SIG-M5 (cell line): Measurements from ENCODE around the gene THOP1.
A peak's percentile ranks its signal among the peaks of the same experiment; 100 is the strongest.

Experiments
- DNase-seq: peaks from one replicate; lab custom pipeline; 2025; lab: John Stamatoyannopoulos, UW

The THOP1 gene

DNA sequence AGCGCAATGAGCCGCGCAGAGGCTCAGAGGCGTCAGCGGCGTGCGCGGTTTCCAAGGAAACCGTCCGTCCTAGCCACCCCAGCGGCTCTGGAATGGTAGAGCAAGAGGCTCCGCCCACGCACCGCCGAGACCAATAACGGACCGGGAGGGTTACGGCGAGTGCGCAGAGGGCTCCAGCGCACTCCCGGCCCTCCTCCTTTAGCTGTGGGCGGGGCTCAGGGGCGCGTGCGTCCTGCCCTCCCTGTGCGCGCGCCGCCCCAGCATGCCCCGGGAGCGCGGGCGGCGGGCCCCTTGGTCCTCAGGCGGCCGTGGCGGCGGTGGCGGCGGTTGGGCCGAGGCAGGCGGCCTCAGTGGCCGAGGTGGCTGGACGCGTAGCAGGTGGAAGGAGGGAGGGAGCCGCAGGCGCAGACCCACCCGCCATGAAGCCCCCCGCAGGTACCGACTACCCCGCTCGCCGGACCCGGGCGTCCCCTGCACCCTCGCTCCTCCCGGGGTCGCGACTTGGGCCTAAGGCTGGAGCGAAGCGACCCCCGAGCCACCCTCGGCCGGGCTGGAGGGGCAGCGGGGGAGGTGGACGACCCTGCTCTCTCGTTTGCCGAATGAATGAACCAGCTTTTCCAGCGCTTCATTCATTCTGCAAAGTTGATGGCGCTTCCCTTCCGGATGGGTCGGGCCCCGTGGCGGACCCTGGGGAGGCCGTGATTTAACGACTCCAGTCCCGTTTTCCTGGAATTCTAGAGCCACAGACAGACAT, at the start of gene THOP1:
Gene THOP1 (plus strand): TSS at position 260 of the 754 bp plus-strand sequence. CDS start 160 bp downstream, at position 420.
- peak; percentile 67 for DNase-seq

DNA sequence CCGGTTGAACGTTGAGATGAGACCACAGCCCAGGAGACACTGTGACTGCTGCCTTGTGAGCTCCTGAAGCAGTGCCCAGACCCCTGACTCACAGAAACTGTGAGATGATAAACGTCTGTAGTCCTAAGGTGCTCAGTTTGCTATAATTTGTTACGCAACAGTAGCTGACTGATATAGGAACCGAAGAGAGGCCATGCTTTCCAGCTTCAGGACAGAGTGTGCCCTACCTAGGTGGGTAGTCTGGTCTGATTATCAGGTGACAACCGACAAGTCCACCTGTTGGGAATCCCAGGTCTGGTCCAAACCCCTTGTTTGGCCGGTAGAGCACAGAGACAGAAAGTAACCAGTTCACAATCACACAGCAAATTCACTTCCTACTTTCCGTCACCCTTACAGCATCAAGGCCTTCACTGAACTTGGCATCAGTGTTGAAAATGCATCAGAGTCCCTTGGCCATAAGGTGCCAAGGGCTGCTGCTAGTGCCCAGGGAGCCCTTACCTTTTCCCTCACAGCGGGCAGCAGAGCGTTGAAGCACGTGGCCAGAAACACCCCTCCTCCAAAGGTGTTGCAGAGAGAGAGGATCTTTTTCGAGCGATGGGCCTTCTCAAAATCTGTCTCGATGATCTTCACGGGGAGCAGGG, 48.6 kb upstream of the THOP1 start:
- DNase-seq = no peak

DNA sequence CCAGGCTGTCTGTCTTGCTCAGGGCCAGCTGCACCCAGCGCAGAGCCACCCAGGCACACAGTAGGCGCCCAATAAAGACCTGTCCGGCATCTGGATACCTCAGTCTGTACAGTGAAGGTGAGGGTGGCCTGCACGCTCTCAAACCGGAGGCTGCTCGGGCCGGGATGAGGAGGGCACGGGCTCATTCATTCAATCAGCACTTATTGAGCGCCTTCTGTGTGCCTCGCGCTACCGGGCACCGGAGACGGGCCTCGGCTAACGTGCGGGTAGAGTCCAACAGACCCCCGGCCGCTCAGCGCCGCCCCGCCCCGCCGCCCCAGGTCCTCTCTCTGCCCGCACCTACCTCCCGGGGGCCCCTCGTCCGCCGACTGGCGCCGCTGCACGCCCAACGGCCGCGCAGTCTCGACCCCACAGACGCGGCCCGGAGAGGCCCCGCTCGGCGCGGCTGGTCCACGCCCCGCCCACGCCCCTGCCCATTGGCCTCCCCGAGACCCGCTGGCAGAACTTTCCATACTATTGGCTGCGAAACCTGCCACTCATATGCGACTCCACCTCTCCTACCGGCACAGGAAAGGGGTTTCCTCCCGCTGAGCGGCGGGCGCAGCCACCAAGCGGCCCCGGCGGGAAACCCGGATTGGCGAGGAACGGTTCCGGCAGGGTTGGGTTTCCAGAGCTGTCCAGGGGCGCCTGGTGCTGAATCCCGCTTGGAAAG, 45.5 kb upstream of the THOP1 start, which contains the start of gene SLC39A3:
Gene SLC39A3 (minus strand): TSS at position 416 of the 712 bp plus-strand sequence. CDS start 2,760 bp downstream, outside the sequence.
- peak; percentile 68 for DNase-seq

DNA sequence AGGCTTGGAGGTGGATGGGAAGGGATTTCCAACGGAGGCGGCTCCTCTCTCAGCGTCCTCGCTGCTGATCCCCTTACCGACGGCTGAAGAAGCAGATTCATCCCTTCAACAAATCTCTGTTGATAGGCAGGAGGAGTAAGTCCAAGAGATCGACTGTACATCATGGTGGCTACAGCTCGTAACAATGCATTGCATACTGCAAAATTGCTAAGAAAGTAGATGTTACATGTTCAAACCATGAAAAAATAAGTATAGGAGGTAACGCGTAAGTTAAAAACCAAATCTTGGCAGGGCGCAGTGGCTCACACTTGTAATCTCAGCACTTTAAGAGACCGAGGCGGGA, 45.0 kb upstream of the THOP1 start:
- DNase-seq = no peak

DNA sequence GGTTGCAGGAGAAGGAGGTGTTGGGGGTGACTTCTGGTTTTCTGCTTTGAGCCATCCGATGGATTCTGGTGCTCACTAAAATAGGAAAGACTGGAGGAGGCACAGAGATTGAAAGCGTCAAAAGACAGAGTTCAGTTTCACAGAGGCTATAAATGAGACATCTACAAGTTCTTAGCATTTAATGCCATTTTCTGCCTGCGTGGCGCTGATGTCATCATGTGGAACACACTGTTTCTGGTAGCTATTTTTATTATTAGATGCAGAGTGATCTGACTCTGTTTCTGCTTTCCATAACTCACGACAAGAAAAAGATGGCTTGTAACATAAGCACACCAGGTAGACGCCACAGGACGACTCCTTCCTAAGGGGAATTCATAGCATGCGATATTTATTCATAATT, 42.2 kb upstream of the THOP1 start:
- DNase-seq = no peak

DNA sequence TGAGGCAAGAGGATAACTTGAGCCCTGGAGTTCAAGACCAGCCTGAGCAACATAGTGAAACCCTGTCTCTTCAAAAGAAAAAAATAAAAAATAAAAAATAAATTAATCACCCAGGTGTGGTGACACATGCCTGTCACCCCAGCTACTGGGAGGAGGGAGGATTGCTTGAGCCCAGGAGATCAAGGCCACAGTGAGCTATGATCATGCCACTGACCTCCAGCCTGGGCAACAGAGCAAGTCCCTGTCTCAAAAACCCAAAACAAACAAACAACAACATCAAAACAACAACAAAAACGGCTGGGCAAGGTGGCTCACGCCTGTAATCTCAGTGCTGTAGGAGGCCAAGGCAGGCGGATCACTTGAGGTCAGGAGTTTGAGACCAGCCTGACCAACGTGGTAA, 41.2 kb upstream of the THOP1 start:
- DNase-seq = no peak

DNA sequence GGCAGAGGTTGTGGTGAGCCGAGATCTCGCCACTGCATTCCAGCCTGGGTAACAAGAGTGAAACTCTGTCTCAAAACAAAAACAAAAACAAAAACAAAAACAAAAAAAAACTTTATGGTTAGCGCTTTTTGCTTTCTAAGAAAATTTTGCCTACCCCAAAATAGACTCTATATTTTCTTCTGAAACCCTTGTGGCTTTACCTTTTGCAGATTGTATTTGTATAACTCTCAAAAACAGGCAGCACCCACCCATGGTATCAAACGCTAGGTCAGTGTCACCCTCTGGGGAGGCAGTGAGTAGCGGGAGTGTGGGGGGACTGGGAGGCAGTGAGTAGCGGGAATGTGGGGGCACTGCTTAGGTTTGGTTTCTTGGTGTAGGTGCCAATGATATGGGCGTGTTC, 38.0 kb upstream of the THOP1 start:
- DNase-seq = no peak

DNA sequence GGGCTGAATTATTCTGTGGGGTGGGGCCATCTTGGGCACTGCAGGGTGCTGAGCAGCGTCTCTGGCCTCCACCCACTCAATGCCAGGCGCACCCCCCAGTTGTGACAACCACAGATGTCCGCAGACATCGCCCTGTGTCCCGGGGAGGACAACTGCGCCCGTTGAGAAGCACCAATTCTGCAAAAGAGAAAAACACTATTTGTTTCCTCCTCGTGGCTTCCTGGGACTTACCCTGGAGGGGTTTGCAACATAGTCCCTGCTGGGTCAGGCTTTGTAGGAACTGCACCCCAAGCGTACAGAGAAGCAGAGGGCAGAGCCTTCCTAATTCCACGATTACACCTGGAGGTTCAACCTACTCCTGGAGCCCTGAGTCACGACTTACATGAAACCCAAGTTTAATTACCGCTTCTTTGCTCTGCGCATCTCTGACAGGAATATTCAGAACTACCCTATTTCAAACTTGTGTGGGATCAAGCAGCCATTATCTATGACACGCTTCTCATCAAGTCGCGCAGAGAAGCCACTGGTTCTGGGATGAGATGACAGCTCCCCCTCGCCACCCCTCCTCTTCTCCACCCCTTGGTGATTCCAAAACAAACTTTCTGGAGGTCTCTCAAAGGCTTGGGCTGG, 34.4 kb upstream of the THOP1 start:
- no peak for DNase-seq

DNA sequence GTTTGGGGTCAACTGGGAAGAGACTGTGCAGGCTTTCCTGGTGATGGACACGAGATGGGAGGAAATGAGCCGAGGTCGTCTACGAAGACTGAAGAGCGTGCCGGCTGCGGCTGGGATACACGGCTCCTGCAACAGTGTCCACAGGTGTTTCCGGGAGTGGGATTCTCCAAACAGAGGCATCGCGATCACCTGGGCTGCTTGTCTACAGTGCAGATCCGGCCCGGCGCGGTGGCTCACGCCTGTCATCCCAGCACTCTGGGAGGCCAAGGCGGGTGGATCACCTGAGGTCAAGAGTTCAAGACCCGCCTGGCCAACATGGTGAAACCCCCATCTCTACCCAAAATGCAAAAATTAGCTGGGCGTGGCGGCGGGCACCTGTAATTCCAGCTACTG, 33.9 kb upstream of the THOP1 start:
- DNase-seq = no peak

DNA sequence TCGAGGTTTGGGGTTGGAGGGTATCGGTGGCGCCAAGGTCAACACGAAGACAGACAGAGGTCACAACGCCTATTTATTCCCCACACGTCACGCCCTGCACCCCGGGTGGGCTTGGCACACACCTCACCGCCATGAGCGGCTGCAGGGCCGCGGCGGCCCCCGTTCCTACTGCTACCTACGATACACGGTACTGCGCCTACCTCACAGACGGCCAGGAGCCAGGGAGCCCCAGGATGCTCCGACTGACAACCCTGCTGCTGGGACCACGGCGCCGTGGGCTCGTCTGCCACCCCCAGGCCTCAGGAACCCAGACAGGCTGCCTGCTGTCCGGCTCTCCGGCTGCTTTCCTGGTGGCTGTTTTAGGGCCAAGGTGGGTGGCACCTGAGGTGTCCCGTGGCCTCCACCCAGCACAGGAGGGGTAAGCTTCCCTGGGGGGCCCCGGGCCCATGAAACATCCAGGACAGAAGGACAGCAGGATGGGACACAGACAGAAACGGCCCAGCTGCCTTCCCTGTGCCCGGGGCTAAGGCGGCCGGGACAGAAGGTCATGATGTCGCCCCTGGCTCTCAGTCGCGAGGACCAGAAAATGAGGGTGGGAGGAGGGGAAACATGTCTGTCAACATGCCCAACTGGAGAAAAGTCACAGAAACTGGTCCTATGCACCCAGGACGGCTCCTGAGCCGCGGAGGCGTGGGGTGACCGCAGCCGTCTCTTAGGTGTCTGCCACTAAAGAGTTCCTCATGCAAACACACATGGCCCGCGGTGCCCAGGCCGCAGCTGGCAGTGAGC, 30.4 kb upstream of the THOP1 start:
- no peak for DNase-seq

DNA sequence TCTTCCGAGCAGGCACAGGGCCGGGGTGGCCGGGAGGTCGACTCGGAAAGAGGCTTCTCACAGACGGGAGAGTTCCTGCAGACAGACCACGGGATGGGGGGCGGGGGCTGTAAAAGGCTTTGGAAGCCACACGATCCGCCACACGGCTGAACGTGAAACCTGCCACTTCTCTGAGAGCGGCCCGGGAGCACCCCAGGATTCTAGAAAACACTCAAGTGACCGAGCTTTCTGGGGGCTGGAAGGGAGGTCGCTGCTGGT, 29.9 kb upstream of the THOP1 start:
- DNase-seq = no peak

DNA sequence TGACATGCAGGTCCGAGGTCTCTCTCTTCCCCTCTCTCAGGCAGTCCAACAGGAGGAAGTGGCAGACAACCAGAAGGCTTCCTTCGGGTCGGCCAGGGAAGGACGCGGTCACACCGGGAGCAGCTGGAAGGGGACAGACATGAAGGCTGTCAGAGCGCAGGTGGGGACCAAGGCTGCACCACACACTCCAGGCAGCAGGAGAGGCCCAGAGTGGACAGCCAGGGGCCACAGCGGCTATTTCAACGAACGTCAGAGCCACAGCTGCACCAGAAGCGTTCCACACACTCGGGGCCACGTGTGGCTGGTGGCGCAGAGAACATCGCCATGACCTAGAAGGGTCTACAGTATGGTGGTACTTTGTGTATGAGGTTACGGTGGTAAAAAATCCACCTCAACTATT, 29.5 kb upstream of the THOP1 start:
- DNase-seq = no peak

DNA sequence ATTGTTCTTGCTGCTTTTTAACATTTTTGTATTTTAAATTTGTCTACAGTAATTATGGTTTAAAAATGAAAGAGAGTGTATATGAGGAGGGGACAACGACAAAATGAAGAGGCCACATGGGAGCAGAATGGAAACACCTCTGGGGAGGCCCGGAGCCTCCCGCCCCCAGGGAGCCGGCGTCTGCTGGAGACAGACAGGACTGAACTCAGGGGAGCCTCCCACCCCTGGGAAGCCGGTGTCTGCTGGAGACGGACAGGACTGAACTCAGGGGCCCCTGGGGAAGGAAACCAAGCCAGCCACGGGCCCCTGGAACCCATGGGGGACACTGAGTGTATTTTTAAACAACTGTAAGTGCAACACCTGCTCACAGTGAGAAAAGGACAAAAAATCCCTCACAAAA, 28.8 kb upstream of the THOP1 start:
- no peak for DNase-seq

DNA sequence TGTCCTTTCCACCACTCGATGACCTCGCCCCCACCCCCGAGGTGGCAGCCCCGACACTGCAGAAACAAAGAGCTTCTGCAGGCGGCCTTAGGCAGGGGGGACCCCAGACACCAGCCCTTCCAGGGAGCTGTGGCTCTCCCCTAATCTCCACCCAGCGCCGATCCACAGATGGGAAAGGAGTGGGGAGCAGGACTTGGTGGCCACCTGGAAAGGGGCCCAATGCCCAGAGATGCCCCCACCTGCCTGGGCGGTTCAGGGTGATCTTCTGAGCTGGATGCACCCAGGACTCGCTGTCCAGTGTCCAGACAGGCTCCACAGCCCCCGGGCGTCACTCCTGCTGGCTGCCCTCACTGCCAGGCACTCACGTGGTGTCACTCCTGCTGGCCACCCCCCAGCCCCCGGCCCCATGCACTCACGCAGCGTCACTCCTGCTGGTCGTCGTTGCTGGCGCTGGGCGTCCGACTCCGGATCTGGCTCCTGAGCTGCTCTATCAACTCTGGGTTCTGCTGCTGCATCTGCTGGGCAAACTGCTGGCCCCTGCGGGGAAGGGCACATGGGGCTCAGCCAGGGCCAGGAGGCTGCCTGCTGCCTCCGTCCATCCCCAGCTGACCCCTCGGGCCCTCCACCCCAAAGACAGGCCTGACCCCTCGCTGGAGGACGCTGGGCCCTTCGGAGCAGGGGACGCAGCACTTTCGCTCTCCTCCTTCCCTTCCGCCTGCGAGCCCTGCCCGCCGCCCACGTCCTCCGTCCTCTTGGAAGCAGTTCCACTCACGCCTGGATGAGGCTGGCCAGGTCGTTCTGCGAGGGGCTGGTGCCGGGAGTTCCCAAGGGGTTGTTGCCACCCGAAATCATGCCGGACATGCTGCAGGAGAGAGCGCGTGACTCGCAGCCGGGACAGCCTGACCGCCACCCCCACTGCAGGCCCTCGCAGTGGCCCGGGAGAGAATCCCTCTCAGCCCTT, 28.1 kb upstream of the THOP1 start:
- DNase-seq = no peak

DNA sequence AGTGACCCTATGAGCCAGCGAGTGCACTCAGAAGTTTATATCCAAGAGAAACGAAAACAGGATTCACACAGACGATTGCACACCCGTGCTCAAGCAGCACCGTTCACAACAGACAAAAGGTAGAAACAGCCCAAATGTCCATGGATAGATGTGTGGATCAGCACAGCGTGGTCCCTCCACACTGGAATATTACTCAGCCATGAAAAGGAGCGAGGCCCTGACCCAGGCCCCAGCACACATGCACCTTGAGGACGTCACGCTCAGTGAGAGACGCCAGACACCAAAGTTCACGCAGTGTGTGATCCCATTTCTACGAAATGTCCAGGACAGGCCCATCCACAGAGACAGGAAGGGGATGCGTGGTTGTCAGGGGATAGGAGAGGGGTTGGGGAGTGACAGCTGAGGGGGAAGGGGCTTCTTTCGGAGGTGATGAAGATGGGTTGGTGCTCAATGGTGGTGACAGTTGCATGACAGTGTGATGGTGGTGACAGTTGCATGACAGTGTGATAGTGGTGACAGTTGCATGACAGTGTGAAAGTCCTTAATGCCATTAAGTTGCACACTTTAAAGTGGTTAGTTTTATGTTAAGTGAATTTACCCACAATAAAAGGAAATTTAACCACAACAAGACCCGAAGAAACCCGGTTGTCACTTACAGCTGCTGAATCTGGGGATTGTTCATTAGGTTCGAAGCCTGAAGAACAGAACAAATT, 26.5 kb upstream of the THOP1 start:
- DNase-seq = no peak

DNA sequence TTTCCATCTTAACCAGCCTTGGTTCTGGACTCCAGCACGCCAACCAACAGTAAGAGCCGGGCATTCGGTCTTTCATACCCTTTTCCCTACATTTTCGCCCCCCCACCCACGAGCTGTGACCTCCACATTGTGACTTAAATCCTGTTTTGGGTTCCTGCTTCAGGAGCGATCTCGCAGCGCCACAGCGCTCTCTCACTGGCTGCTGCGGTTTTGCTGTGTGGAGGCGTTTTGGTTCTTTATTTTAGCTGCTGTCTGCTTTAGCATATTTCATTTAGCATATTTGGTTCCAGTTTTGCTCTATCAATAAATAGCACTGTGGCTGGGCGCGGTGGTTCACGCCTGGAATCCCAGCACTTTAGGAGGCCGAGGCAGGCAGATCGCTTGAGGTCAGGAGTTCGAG, 25.9 kb upstream of the THOP1 start:
- no peak for DNase-seq

DNA sequence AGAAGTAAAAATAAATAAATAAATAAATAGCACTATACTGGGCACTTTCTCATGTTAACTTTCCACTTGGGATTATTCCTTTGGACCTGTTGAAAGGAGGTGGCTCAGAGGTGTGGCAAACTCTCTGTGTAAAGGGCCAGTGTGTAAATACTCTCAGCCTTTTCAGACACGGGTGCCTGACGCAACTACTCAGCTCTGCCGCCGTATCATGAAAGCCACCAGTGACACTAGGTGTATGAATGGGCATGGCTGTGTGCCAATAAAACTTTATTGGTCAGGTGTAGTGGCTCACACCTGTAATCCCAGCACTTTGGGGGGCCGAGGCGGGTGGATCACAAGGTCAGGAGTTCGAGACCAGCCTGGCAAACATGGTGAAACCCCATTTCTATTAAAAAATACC, 25.3 kb upstream of the THOP1 start:
- DNase-seq = no peak

DNA sequence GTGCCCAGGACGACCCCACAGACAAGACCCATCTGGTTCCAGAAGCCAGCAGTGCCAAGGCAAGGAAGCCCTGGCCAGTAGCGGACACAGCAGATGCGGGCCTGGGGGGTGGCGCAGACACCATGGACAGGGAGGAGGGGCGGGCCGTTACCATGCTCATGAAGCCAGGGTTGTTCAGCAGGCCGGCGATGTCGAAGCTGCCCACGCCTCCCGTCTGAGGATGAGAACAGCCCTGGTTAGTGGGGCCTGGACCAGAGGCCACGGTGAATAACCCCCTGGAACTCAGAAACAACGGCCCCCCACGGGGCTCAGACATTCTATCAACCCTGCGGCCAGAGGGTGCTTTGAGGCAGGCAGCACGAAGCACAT, 24.0 kb upstream of the THOP1 start:
- no peak for DNase-seq

DNA sequence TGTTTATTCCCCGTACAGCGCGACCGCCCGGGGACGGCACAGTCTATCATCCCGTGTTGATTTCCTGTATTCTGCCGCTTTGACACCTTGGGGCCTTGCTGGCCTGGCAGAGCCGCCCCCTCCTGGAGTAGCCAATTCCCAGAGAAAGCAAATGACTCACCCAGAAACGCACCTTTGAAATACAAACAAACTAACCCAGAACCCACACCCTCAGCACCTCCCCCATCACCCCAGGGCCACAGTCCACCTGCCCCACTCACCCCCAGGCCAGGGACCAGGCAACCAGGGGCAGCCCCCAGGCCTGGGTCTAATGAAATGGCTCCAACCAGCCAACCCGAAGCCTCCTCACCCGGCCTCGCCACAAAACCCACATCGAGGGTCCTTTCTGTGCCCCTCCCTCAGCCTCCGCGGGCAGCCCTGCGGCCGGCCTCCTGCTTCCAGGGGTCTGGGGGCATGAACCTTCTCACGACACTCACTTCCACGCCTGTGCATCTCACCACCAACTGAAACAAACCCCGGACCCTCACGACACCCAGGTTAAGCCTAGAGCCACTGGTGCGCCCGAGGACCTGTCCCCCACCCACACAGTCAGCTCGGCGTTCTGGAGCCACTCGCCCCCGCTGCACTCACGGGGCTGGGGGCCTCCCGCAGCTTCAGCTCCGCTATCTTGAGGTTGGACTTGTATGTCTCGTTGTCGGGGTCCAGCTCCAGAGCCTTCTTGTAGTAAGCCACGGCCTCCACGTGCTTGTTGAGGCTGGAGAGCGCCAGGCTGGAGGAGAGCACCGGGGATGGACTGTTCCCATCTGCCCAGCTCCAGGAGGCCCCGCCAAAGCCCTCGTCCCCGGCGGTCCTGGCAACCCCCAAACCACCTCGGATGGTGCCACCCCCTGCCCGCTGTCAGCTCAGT, 23.2 kb upstream of the THOP1 start:
- no peak for DNase-seq
